HEK293 (cell line): ENCODE results near the gene NLRP1.

Experiments used
- BCL11A ChIP-seq: fragments of 450-650 bp; formaldehyde crosslinking; IDR thresholded peaks from 2 replicates; pipeline ENCODE4 v1.5.1; 2016; ENCODE audit warnings: low read depth, missing biosample characterization, missing genetic modification characterization
- EGR2 ChIP-seq: fragments of 450-650 bp; formaldehyde crosslinking; IDR thresholded peaks from 2 replicates; pipeline ENCODE4 v1.5.1; 2016; ENCODE audit warnings: low read depth, missing biosample characterization, missing genetic modification characterization
- GFI1B ChIP-seq: fragments of 450-650 bp; formaldehyde crosslinking; IDR thresholded peaks from 2 replicates; pipeline ENCODE4 v1.5.1; 2016; ENCODE audit warnings: missing biosample characterization, missing genetic modification characterization
- KLF16 ChIP-seq: fragments of 450-650 bp; formaldehyde crosslinking; IDR thresholded peaks from 2 replicates; pipeline ENCODE4 v1.5.1; 2017; ENCODE audit warnings: missing biosample characterization, missing genetic modification characterization
- REPIN1 ChIP-seq: fragments of 450-650 bp; formaldehyde crosslinking; IDR thresholded peaks from 2 replicates; pipeline ENCODE4 v1.5.1; 2017; ENCODE audit warnings: missing biosample characterization, missing genetic modification characterization, low read depth
- SP7 ChIP-seq: fragments of 450-650 bp; formaldehyde crosslinking; IDR thresholded peaks from 2 replicates; pipeline ENCODE4 v1.5.1; 2016; ENCODE audit warnings: missing biosample characterization, missing genetic modification characterization
- WT1 ChIP-seq: fragments of 450-650 bp; formaldehyde crosslinking; IDR thresholded peaks from 2 replicates; pipeline ENCODE4 v1.5.1; 2016; ENCODE audit warnings: missing biosample characterization, missing genetic modification characterization
- ZEB2 ChIP-seq: fragments of 450-650 bp; formaldehyde crosslinking; IDR thresholded peaks from 2 replicates; pipeline ENCODE4 v1.5.1; 2016; ENCODE audit warnings: missing biosample characterization, missing genetic modification characterization
- ZNF140 ChIP-seq: fragments of 450-650 bp; formaldehyde crosslinking; IDR thresholded peaks from 2 replicates; pipeline ENCODE4 v1.5.1; 2016; ENCODE audit warnings: missing biosample characterization, missing genetic modification characterization
- ZNF155 ChIP-seq: fragments of 450-650 bp; formaldehyde crosslinking; IDR thresholded peaks from 2 replicates; pipeline ENCODE4 v1.5.1; 2016; ENCODE audit warnings: missing biosample characterization, missing genetic modification characterization
- ZNF169 ChIP-seq: fragments of 450-650 bp; formaldehyde crosslinking; IDR thresholded peaks from 2 replicates; pipeline ENCODE4 v1.5.1; 2016; ENCODE audit warnings: missing biosample characterization, missing genetic modification characterization
- ZNF311 ChIP-seq: fragments of 450-650 bp; formaldehyde crosslinking; IDR thresholded peaks from 2 replicates; pipeline ENCODE4 v1.5.1; 2017; ENCODE audit warnings: missing biosample characterization, missing genetic modification characterization, borderline replicate concordance
- ZNF366 ChIP-seq: fragments of 450-650 bp; formaldehyde crosslinking; conservative IDR thresholded peaks from 2 replicates; pipeline ENCODE4 v1.5.1; 2016; ENCODE audit warnings: missing biosample characterization, missing genetic modification characterization
- ZNF433 ChIP-seq: fragments of 450-650 bp; formaldehyde crosslinking; IDR thresholded peaks from 2 replicates; pipeline ENCODE4 v1.5.1; 2016; ENCODE audit warnings: missing biosample characterization, missing genetic modification characterization, low read depth
- ZNF701 ChIP-seq: fragments of 450-650 bp; formaldehyde crosslinking; IDR thresholded peaks from 2 replicates; pipeline ENCODE4 v1.5.1; 2016; ENCODE audit warnings: missing biosample characterization, missing genetic modification characterization
- ZNF837 ChIP-seq: fragments of 450-650 bp; formaldehyde crosslinking; IDR thresholded peaks from 2 replicates; pipeline ENCODE4 v1.5.1; 2016; ENCODE audit warnings: missing biosample characterization, missing genetic modification characterization
- TF ChIP-seq, protein P1 (sequence below): fragments of 450-650 bp; formaldehyde crosslinking; IDR thresholded peaks from 2 replicates; pipeline ENCODE4 v1.5.1; 2016; ENCODE audit warnings: missing biosample characterization, missing genetic modification characterization
- TF ChIP-seq, protein P2 (sequence below): fragments of 450-650 bp; formaldehyde crosslinking; IDR thresholded peaks from 2 replicates; pipeline ENCODE4 v1.5.1; 2016; ENCODE audit warnings: missing biosample characterization, missing genetic modification characterization
- TF ChIP-seq, protein P3 (sequence below): fragments of 450-650 bp; formaldehyde crosslinking; IDR thresholded peaks from 2 replicates; pipeline ENCODE4 v1.5.1; 2016; ENCODE audit warnings: missing biosample characterization, missing genetic modification characterization, low read depth
- TF ChIP-seq, protein P4 (sequence below): fragments of 450-650 bp; formaldehyde crosslinking; IDR thresholded peaks from 2 replicates; pipeline ENCODE4 v1.5.1; 2016; ENCODE audit warnings: missing biosample characterization, missing genetic modification characterization
- TF ChIP-seq, protein P5 (sequence below): fragments of 450-650 bp; formaldehyde crosslinking; IDR thresholded peaks from 2 replicates; pipeline ENCODE4 v1.5.1; 2017; ENCODE audit warnings: missing biosample characterization, missing genetic modification characterization
- TF ChIP-seq, protein P6 (sequence below): fragments of 450-650 bp; formaldehyde crosslinking; IDR thresholded peaks from 2 replicates; pipeline ENCODE4 v1.5.1; 2016; ENCODE audit warnings: missing biosample characterization, missing genetic modification characterization, low read depth
- TF ChIP-seq, protein P7 (sequence below): fragments of 450-650 bp; IDR thresholded peaks from 2 replicates; pipeline ENCODE4 v1.5.1; 2018; ENCODE audit warnings: missing biosample characterization, mild to moderate bottlenecking, missing genetic modification characterization
- TF ChIP-seq, protein P8 (sequence below): fragments of 450-650 bp; formaldehyde crosslinking; IDR thresholded peaks from 2 replicates; pipeline ENCODE4 v1.5.1; 2016; ENCODE audit warnings: missing biosample characterization, missing genetic modification characterization

Gene NLRP1

DNA sequence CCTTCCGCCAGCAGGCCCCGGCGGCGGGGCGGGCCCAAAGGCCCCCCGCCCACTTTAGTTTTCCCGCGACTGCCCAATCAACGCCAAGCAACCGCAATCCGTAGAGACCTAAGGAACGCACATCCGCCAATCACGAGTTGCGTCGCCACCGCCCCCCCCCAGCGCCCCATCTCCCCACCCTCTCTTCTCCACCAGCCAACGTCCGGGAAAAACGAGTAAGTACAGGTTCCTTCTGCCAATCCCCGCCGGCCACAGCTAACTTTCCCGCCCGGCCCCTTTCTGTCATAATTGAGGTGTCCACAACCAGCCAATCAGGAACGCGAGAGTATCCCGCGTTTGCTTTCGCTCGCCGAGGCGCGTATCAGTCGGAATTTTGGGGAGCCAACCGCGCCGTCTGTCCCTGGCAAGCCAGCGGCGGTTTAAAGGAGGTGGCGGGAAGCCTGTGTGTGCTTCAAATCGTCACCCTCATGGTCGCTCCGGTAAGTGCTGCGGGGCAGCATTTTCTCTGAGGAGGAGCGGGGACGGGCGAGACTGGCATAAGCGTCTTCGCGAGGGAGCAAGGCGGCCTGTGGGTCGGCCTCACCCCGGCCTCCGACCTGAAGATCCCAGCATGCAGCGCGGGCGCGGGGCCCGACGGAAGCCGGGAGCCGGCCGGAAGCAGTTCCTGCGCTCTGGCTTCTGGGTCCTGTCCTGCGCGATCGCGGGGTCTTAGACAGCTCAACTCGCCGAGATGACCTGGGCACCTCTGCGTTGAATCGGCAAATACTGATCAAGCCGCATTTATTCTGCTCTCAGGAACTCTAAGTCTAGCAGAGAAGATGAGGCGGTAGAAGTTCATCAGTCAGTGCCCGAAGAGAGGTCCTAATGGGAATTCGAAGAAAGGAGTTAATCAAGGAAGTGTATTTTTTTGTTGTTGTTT, 97.8 kb downstream of the NLRP1 start, which contains the start of gene MIS12 (continued):
- TF ChIP-seq, protein P1, sequence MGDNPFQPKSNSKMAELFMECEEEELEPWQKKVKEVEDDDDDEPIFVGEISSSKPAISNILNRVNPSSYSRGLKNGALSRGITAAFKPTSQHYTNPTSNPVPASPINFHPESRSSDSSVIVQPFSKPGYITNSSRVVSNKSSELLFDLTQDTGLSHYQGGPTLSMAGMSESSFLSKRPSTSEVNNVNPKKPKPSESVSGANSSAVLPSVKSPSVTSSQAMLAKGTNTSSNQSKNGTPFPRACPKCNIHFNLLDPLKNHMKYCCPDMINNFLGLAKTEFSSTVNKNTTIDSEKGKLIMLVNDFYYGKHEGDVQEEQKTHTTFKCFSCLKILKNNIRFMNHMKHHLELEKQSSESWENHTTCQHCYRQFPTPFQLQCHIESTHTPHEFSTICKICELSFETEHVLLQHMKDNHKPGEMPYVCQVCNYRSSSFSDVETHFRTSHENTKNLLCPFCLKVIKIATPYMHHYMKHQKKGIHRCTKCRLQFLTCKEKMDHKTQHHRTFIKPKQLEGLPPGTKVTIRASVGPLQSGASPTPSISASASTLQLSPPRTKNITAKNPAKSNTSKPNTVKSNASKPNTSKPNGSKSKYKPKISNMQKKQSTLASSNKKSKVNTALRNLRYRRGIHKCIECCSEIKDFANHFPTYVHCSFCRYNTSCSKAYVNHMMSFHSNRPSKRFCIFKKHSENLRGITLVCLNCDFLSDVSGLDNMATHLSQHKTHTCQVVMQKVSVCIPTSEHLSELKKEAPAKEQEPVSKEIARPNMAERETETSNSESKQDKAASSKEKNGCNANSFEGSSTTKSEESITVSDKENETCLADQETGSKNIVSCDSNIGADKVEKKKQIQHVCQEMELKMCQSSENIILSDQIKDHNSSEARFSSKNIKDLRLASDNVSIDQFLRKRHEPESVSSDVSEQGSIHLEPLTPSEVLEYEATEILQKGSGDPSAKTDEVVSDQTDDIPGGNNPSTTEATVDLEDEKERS (tag by site-specific recombination) = peak; percentile 37; the same call in 1 of the 2 replicates
- TF ChIP-seq, protein P2, sequence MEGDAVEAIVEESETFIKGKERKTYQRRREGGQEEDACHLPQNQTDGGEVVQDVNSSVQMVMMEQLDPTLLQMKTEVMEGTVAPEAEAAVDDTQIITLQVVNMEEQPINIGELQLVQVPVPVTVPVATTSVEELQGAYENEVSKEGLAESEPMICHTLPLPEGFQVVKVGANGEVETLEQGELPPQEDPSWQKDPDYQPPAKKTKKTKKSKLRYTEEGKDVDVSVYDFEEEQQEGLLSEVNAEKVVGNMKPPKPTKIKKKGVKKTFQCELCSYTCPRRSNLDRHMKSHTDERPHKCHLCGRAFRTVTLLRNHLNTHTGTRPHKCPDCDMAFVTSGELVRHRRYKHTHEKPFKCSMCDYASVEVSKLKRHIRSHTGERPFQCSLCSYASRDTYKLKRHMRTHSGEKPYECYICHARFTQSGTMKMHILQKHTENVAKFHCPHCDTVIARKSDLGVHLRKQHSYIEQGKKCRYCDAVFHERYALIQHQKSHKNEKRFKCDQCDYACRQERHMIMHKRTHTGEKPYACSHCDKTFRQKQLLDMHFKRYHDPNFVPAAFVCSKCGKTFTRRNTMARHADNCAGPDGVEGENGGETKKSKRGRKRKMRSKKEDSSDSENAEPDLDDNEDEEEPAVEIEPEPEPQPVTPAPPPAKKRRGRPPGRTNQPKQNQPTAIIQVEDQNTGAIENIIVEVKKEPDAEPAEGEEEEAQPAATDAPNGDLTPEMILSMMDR (tag by site-specific recombination) = no peak
- TF ChIP-seq ZNF837 = no peak
- peak; percentile 51 for TF ChIP-seq WT1 (tag by site-specific recombination)
- TF ChIP-seq, protein P3, sequence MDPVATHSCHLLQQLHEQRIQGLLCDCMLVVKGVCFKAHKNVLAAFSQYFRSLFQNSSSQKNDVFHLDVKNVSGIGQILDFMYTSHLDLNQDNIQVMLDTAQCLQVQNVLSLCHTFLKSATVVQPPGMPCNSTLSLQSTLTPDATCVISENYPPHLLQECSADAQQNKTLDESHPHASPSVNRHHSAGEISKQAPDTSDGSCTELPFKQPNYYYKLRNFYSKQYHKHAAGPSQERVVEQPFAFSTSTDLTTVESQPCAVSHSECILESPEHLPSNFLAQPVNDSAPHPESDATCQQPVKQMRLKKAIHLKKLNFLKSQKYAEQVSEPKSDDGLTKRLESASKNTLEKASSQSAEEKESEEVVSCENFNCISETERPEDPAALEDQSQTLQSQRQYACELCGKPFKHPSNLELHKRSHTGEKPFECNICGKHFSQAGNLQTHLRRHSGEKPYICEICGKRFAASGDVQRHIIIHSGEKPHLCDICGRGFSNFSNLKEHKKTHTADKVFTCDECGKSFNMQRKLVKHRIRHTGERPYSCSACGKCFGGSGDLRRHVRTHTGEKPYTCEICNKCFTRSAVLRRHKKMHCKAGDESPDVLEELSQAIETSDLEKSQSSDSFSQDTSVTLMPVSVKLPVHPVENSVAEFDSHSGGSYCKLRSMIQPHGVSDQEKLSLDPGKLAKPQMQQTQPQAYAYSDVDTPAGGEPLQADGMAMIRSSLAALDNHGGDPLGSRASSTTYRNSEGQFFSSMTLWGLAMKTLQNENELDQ (tag by site-specific recombination) = no peak
- TF ChIP-seq ZNF433 (tag by site-specific recombination) = no peak
- no peak for TF ChIP-seq ZNF140 (tag by site-specific recombination)
- TF ChIP-seq, protein P4, sequence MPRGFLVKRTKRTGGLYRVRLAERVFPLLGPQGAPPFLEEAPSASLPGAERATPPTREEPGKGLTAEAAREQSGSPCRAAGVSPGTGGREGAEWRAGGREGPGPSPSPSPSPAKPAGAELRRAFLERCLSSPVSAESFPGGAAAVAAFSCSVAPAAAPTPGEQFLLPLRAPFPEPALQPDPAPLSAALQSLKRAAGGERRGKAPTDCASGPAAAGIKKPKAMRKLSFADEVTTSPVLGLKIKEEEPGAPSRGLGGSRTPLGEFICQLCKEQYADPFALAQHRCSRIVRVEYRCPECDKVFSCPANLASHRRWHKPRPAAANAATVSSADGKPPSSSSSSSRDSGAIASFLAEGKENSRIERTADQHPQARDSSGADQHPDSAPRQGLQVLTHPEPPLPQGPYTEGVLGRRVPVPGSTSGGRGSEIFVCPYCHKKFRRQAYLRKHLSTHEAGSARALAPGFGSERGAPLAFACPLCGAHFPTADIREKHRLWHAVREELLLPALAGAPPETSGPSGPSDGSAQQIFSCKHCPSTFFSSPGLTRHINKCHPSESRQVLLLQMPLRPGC (tag by site-specific recombination) = peak; percentile 80; the same call in 1 of the 2 replicates
- TF ChIP-seq BCL11A (tag by site-specific recombination) = no peak
- no peak for TF ChIP-seq ZNF366 (tag by site-specific recombination)
- peak; percentile 86 for TF ChIP-seq SP7 (tag by site-specific recombination)
- TF ChIP-seq KLF16 (tag by site-specific recombination) = peak; percentile 72
- TF ChIP-seq, protein P5, sequence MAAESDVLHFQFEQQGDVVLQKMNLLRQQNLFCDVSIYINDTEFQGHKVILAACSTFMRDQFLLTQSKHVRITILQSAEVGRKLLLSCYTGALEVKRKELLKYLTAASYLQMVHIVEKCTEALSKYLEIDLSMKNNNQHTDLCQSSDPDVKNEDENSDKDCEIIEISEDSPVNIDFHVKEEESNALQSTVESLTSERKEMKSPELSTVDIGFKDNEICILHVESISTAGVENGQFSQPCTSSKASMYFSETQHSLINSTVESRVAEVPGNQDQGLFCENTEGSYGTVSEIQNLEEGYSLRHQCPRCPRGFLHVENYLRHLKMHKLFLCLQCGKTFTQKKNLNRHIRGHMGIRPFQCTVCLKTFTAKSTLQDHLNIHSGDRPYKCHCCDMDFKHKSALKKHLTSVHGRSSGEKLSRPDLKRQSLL (tag by site-specific recombination) = no peak
- TF ChIP-seq, protein P6, sequence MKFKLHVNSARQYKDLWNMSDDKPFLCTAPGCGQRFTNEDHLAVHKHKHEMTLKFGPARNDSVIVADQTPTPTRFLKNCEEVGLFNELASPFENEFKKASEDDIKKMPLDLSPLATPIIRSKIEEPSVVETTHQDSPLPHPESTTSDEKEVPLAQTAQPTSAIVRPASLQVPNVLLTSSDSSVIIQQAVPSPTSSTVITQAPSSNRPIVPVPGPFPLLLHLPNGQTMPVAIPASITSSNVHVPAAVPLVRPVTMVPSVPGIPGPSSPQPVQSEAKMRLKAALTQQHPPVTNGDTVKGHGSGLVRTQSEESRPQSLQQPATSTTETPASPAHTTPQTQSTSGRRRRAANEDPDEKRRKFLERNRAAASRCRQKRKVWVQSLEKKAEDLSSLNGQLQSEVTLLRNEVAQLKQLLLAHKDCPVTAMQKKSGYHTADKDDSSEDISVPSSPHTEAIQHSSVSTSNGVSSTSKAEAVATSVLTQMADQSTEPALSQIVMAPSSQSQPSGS (tag by site-specific recombination) = no peak
- TF ChIP-seq, protein P7, sequence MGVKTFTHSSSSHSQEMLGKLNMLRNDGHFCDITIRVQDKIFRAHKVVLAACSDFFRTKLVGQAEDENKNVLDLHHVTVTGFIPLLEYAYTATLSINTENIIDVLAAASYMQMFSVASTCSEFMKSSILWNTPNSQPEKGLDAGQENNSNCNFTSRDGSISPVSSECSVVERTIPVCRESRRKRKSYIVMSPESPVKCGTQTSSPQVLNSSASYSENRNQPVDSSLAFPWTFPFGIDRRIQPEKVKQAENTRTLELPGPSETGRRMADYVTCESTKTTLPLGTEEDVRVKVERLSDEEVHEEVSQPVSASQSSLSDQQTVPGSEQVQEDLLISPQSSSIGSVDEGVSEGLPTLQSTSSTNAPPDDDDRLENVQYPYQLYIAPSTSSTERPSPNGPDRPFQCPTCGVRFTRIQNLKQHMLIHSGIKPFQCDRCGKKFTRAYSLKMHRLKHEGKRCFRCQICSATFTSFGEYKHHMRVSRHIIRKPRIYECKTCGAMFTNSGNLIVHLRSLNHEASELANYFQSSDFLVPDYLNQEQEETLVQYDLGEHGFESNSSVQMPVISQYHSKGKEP = no peak
- no peak for TF ChIP-seq ZNF701 (tag by site-specific recombination)
- TF ChIP-seq ZNF311 (tag by site-specific recombination) = no peak
- TF ChIP-seq ZNF155 (tag by site-specific recombination) = no peak
- TF ChIP-seq, protein P8, sequence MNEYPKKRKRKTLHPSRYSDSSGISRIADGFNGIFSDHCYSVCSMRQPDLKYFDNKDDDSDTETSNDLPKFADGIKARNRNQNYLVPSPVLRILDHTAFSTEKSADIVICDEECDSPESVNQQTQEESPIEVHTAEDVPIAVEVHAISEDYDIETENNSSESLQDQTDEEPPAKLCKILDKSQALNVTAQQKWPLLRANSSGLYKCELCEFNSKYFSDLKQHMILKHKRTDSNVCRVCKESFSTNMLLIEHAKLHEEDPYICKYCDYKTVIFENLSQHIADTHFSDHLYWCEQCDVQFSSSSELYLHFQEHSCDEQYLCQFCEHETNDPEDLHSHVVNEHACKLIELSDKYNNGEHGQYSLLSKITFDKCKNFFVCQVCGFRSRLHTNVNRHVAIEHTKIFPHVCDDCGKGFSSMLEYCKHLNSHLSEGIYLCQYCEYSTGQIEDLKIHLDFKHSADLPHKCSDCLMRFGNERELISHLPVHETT (tag by site-specific recombination) = peak; percentile 63; the same call in 1 of the 2 replicates
- peak; percentile 87 for TF ChIP-seq ZEB2
- TF ChIP-seq REPIN1 = no peak
- no peak for TF ChIP-seq ZNF169 (tag by site-specific recombination)
- no peak for TF ChIP-seq GFI1B (tag by site-specific recombination)
- no peak; the same call in 1 of the 2 replicates for TF ChIP-seq EGR2 (tag by site-specific recombination)
